Psoas muscle (tissue), 8 donors: ENCODE data around the gene UBD. TPM values are rescaled to one million over a fixed set of nuclear protein-coding genes. Genes with fewer than 3 reads are reported as not detected.

Source experiments
- ATAC-seq, 4 donors: fragments of 200-7000 bp; cut with Tn5 transposase; one replicate each; pipeline ENCODE4 v1.9.1; 2020; ENCODE audit warnings: moderate library complexity in 3 of 4, mild to moderate bottlenecking in 2 of 4
- DNase-seq, 2 donors: peaks; one replicate each; pipeline ENCODE4 v3.0.0-alpha.2; 2020
- H3K27ac ChIP-seq: fragments of 200-600 bp; one replicate; pipeline ENCODE4 v1.8.0; 2022
- H3K27me3 ChIP-seq, 3 donors: fragments of 200-600 bp in 1 of 3; one replicate each; pipeline versions ENCODE4 v1.6.1 to v1.8.0; 2013 to 2022; ENCODE audit warnings: low read length in 2 of 3, mild to moderate bottlenecking in 2 of 3, moderate library complexity in 1 of 3; ENCODE audit not compliant: insufficient read depth in 3 of 3
- H3K36me3 ChIP-seq, 2 donors: fragments of 200-600 bp in 1 of 2; one replicate each; pipeline versions ENCODE4 v1.6.1 to v1.8.0; 2013 to 2022; ENCODE audit warnings: low read depth in 1 of 2, mild to moderate bottlenecking in 1 of 2, moderate library complexity in 1 of 2; ENCODE audit not compliant: insufficient read depth in 1 of 2
- H3K4me1 ChIP-seq: fragments of 200-600 bp; one replicate; pipeline ENCODE4 v1.8.0; 2022
- H3K4me3 ChIP-seq: fragments of 200-600 bp; one replicate; pipeline ENCODE4 v1.8.0; 2022; ENCODE audit warnings: mild to moderate bottlenecking
- H3K9me3 ChIP-seq: fragments of 200-600 bp; one replicate; pipeline ENCODE4 v1.8.0; 2022
- WGBS, 3 donors: extraction: QIAGEN DNeasy Blood & Tissue Kit; methylation state at CpG; one replicate each; pipeline versions ENCODE4 v1.1.6 to v1.1.7; 2013; 5-methylcytosine and 5-hydroxymethylcytosine counted together
- intact Hi-C, 2 donors: fragments of 100-400 bp; cut with DNase I; formaldehyde crosslinking; loops; one replicate each; pipeline versions ENCODE4 v1.11.0 to v1.14.2; 2022
- polyA plus RNA-seq, 3 donors: library from polyadenylated mRNA; stranded (reverse); fragments of 200-250 nt; gene quantifications; one replicate each; pipeline ENCODE4 v1.2.3, GENCODE V29; 2013
- total RNA-seq, 4 donors: library from RNA; stranded (reverse); fragmentation: NEBNext Ultra II Directional in 2 of 4; extraction: Animal tissue kit (Norgen Biotek cat#: 25700) in 2 of 4; gene quantifications; one replicate each; pipeline versions ENCODE4 v1.2.1 to v1.2.4, GENCODE V29; 2021 to 2023
- TF ChIP-seq, protein P1 (sequence below): fragments of 200-600 bp; IDR thresholded peaks from one replicate; pipeline ENCODE4 v1.8.0; 2022; ENCODE audit warnings: antibody characterized with exemption
- donor health status: healthy with polysubstance abuse.
- donor health status: DM: no; HTN: no; CAD: no; lungs with moderate emphysema.
- donor health status: Bipolar disorder and iron deficiency.
- donor health status: healthy.
- donor health status: DM: yes; HTN: yes; CAD: no.
- donor health status: DM: no; HTN: no; CAD: no.
- donor health status: DM: no; HTN: no; CAD: no.
- donor health status: DM: yes; HTN: yes; CAD: no.

Gene UBD
- total and polyA plus RNA-seq, 7 donors = 0.23 to 0.30 (median 0.25) TPM; not detected in 3

DNA sequence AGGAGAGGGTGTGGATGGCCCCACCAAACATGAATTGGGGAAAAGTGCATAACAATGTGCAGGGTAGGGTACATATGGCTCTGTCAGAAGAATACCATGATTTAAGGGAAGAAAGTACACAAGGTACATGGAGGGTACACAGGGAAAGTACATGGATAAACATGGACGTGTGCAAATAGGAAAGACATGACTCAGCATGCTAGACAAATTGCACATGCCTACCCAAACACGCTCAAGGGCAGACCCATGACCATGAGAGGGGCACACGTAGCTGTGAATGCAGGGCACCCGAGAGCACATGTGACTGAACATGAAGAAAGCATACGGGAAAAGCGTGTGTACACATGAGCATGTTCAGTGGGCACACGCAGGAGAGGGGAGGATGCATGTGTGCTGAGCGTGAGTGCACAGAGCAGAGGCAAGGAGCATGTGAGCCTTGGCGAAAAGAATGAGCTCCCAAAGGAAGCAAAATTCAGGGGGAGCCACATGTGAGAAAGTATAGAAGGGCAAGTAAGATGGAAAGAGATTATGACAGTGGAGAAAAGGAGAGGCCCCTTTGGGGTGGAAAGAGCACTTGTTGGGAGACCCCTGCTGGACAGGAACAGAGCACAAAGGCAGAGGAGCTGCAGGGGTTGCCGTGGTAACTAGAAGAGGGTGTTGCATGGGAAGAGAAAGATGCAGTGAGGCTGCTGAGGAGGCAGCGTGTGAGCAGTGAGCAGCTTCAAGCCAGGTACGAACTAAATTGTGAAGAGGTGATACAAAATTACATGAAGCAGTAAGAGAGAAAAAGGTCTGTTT, 43.2 kb upstream of the UBD start:
- peaks cover 0 to 23% of the 10 kb centered on the region in 2 donors for H3K36me3 ChIP-seq

DNA sequence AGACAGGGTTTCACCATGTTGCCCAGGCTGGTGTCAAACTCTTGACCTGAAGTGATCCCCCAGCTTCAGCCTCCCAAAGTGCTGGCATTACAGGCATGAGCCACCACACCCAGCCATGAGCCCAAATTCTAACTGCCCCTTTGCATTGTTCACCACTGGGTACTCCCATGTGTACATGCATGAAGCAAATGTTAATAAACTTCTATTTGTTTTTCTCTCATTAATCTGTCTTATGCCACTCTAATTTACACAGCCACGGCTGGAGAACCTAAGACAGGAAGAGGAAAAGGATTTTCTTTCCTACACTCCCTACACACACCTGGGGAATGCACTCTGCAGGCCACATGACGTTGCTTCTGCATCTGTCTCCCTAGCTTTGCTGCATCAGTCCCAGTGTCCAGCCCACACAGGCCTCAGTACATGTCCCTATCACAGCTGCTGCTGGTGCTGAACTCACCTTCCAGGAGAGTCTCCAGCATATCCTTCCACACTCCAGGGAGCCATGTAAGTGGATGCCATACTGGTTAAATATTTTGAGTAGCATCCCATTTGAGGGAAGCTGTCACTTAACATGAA, 38.7 kb upstream of the UBD start:
- peaks cover 0 to 5% of the 10 kb centered on the region in 2 donors for H3K36me3 ChIP-seq
- H3K27me3 ChIP-seq = peaks cover 0 to 14% (median 1%) of the 10 kb centered on the region in 3 donors
- H3K4me3 ChIP-seq = no peak overlapping the region
- intact Hi-C loops = no loop called here
- 49 to 63% (median 50%) methylated on average over 2 of the region's 2 CpGs for WGBS, 3 donors
- TF ChIP-seq, protein P1, sequence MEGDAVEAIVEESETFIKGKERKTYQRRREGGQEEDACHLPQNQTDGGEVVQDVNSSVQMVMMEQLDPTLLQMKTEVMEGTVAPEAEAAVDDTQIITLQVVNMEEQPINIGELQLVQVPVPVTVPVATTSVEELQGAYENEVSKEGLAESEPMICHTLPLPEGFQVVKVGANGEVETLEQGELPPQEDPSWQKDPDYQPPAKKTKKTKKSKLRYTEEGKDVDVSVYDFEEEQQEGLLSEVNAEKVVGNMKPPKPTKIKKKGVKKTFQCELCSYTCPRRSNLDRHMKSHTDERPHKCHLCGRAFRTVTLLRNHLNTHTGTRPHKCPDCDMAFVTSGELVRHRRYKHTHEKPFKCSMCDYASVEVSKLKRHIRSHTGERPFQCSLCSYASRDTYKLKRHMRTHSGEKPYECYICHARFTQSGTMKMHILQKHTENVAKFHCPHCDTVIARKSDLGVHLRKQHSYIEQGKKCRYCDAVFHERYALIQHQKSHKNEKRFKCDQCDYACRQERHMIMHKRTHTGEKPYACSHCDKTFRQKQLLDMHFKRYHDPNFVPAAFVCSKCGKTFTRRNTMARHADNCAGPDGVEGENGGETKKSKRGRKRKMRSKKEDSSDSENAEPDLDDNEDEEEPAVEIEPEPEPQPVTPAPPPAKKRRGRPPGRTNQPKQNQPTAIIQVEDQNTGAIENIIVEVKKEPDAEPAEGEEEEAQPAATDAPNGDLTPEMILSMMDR = no peak
- DNase-seq (no peak), ATAC-seq (no peak)
- H3K9me3 ChIP-seq = no peaks in the 10 kb centered on the region
- no peak overlapping the region for H3K27ac ChIP-seq
- H3K4me1 ChIP-seq = no peaks in the 10 kb centered on the region

More for the DNA sequence above, 43.2 kb upstream of the UBD start:
- Histone ChIP-seq H3K4me1 (no peaks in the 10 kb centered on the region), H3K27ac (no peak overlapping the region), H3K9me3 (no peaks in the 10 kb centered on the region), H3K27me3 (peaks cover 0 to 14% (median 3%) of the 10 kb centered on the region in 3 donors), H3K4me3 (no peak overlapping the region)
- TF ChIP-seq, protein P1 = no peak
- ATAC-seq (no peak), DNase-seq (no peak)
- intact Hi-C loops = no loop called here
- WGBS, 3 donors = 76 to 82% (median 79%) methylated on average over 12 of the region's 12 CpGs

DNA sequence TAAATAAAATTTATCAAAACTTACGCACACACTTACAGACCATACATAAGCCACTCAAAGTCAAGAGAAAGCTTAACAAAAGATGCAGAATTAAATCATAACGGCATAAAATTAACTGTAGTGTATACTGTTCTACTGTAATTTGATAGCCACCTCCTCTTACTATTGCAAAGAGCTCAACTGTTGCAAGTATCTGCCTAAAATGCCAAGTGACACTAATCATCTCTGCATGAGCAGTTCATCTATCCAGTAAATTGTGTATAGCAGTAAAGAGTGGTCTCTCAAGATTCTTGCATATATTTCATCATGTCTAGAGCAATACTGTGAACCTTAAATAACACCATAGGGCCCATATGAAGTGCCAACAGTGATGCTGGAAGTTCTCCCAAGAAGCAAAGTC, 37.7 kb upstream of the UBD start:
- TF ChIP-seq, protein P1 = no peak
- Histone ChIP-seq H3K27me3 (peaks cover 0 to 4% (median 1%) of the 10 kb centered on the region in 3 donors), H3K36me3 (no peaks in the 10 kb centered on the region), H3K4me3 (no peak overlapping the region), H3K27ac (no peak overlapping the region), H3K4me1 (no peaks in the 10 kb centered on the region), H3K9me3 (no peaks in the 10 kb centered on the region)
- DNase-seq (no peak), ATAC-seq (no peak)
- 70 to 76% (median 75%) methylated on average over 2 of the region's 2 CpGs for WGBS, 3 donors
- intact Hi-C loops = no loop called here

DNA sequence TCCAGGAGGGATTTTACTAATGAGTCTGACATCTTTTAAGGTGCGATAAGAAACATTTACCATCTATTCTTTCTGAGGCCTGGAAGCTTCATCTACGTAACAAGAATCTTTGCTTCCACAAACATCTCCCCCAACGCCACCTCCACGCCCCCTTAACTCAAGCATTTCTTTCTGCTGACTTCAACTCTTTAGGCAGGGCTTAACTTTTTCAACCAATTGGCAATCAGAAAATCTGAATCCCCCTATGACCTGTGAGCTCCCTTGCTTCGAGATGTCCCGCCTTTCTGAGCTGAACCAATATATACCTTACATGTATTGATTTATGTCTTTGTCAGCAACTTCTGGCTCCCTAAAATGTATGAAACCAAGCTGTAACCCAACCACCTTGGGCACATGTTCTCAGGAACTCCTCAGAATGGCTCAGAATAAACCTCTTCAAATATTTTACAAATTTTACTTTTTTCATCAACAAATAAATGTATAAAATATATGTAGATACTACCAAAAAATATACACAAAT, 36.9 kb upstream of the UBD start:
- DNase-seq (no peak), ATAC-seq (no peak)
- Histone ChIP-seq H3K27me3 (no peaks in the 10 kb centered on the region), H3K27ac (no peak overlapping the region), H3K36me3 (no peaks in the 10 kb centered on the region), H3K4me1 (no peaks in the 10 kb centered on the region), H3K4me3 (no peak overlapping the region), H3K9me3 (no peaks in the 10 kb centered on the region)
- 81 to 84% (median 81%) methylated on average over 6 of the region's 6 CpGs for WGBS, 3 donors
- intact Hi-C loops = no loop called here
- TF ChIP-seq, protein P1 = no peak
